Cardiac septum (tissue), 1 donor: ENCODE data around the gene ADAMTS4. TPM values are rescaled to one million over a fixed set of nuclear protein-coding genes. Genes with fewer than 3 reads are reported as not detected.
"Not testable (repeated sequence)": the region's sequence is repeated elsewhere in the genome, so short reads cannot be mapped to it uniquely, and the experiment has no call there.

Source experiments
- DNase-seq: peaks from one replicate; pipeline ENCODE4 v3.0.0-alpha.2; 2020; ENCODE audit warnings: low spot score
- intact Hi-C: fragments of 100-400 bp; cut with DNase I; formaldehyde crosslinking; loops from one replicate; pipeline ENCODE4 v1.14.0; 2022
- long read RNA-seq: library from polyadenylated mRNA; unstranded; transcript quantifications from one replicate; pipeline ENCODE4 v2.0.0, GENCODE V29; 2021
- total RNA-seq: library from RNA; stranded (reverse); fragmentation: NEBNext Ultra II Directional; extraction: Animal tissue kit (Norgen Biotek cat#: 25700); gene quantifications from one replicate; pipeline ENCODE4 v1.2.1, GENCODE V29; 2021
- donor health status: DM: no; HTN: no; CAD: no.

Gene ADAMTS4
- total RNA-seq, result 24.0 TPM
- long read RNA-seq, full-length matches to known transcripts, result 11 of 32 reads
- long read RNA-seq, partial matches to known transcripts, result 15 of 32 reads
- long read RNA-seq, other reads (novel, unspliced or antisense), result 6 of 32 reads

GRCh38 chr1:161198897-161199431, at the start of gene ADAMTS4:
Gene ADAMTS4, minus strand, starts transcription at chr1:161199054. Its CDS starts 427 bp downstream, at chr1:161198627.
- intact Hi-C loops, result loop anchor here (5.0 kb wide), 1 partner anchor 528 kb away; no protein-coding TSS in a partner anchor
- DNase-seq, result no peak

- DNase-seq, result no peak
- intact Hi-C loops, result no loop called here
These were observed 46.0 kb upstream of the ADAMTS4 start for GRCh38 chr1:161244888-161245287.

GRCh38 chr1:161242313-161242712, 43.5 kb upstream of the ADAMTS4 start:
- no peak for DNase-seq
- intact Hi-C loops, result no loop called here

- no peak for DNase-seq
- intact Hi-C loops, result no loop called here
These were observed 42.8 kb upstream of the ADAMTS4 start for GRCh38 chr1:161241682-161242081.

- intact Hi-C loops, result no loop called here
- DNase-seq, result no peak
These were observed 39.2 kb upstream of the ADAMTS4 start, which contains the start of gene NR1I3 for GRCh38 chr1:161238039-161238473. Gene NR1I3, minus strand, starts transcription at chr1:161238203. Its CDS starts 1,638 bp downstream, at chr1:161236565.

DNA sequence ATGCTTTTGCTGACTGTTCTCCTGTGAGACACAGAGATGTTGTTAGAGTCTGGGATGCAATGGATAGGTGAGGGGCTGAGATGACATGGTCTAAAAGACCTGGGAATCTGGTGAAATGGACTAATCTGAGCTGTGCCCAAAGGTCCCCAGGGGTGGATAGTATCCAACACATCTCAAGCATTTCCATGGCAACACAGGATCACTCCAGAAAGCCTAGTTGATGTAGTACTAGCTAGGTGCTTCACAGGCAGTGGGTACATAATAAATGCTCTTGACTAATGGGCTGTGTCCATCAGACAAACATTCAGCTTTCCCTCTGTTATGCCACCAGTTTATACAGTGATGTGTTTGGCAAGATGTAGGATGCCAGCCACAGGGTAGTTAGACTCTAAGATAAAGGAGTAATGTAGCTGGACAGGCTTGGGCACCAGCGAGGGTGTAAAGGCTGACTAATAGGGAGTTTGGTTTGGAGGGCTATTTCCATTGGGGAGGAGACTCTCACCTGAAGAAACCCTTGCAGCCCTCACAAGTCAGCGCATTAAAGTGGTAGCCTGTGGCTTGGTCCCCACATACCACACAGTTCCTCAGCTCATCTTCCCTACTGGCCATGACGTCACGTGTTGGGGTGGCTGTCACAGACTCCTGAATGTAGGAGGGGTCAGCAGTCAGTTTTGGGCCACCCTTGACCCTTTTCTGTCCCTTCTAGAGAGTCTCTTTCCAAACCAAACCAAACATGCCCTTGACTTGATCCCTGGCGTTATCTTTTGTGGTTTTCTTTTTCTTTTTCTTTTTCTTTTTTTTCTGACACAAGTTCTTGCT, 37.3 kb upstream of the ADAMTS4 start:
- DNase-seq, result no peak

GRCh38 chr1:161233102-161233501, 34.2 kb upstream of the ADAMTS4 start:
- DNase-seq, result no peak
- intact Hi-C loops, result no loop called here

More for the DNA sequence above, 37.3 kb upstream of the ADAMTS4 start:
- intact Hi-C loops, result no loop called here

- DNase-seq, result no peak
- intact Hi-C loops, result no loop called here
These were observed 31.9 kb upstream of the ADAMTS4 start for GRCh38 chr1:161230762-161231161.

DNA sequence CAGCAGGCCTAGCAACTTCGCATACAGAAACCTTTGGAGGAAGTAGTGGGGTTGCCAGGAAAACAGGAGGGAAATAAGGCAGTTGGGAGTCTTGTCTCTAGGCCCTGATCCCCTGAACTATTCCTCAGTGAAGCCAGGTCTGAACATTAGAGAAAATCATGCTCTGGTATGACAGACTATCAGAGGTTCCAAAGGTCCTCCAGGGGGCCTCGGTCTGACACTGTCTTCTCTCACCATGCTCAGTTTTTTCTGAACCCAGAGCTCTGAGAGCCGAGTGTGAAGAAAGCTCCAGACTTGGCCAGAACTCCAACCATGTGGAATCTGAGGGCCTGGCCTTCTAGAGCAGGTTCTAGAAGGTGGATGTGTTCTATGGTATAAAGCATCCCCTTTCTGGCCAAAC, 31.0 kb upstream of the ADAMTS4 start:
- no peak for DNase-seq
- intact Hi-C loops, result loop anchor here (5.0 to 10.0 kb wide), 2 partner anchors 152 to 515 kb away; partner anchors contain the start of gene DUSP12

DNA sequence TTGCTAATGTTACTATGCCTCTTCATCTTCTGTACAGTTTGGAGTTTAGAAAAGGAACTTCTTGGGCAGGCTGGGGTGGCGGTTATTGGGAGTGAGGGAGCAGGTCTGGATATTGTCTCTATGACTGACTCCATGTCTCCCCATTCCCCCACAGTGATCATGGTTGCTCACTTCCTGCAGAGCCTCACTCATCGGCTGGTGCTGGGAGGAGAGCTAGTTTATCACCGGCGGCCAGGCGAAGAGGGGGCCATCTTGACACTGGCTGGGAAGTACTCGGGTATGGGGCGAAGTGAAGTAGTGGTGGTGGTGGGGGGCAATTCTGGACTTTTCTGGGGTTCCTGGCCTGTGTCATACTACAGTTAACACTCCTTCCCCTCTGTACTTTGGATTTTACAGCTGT, 29.2 kb upstream of the ADAMTS4 start:
- intact Hi-C loops, result loop anchor here (5.0 to 10.0 kb wide), 2 partner anchors 154 to 517 kb away; partner anchors contain the start of gene DUSP12
- DNase-seq, result no peak

- peak; percentile 92 for DNase-seq
- intact Hi-C loops, result loop anchor here (5.0 to 10.0 kb wide), 2 partner anchors 155 to 517 kb away; partner anchors contain the start of gene DUSP12
These were observed 28.5 kb upstream of the ADAMTS4 start for GRCh38 chr1:161227196-161227871.

GRCh38 chr1:161226759-161227158, 27.9 kb upstream of the ADAMTS4 start:
- intact Hi-C loops, result loop anchor here (5.0 to 10.0 kb wide), 2 partner anchors 156 to 518 kb away; partner anchors contain the start of gene DUSP12

GRCh38 chr1:161226320-161226711, 27.5 kb upstream of the ADAMTS4 start:
- intact Hi-C loops, result loop anchor here (5.0 to 10.0 kb wide), 2 partner anchors 156 to 518 kb away; partner anchors contain the start of gene DUSP12
- no peak for DNase-seq

More at GRCh38 chr1:161226759-161227158, 27.9 kb upstream of the ADAMTS4 start:
- no peak for DNase-seq

- intact Hi-C loops, result loop anchor here (5.0 to 10.0 kb wide), 2 partner anchors 157 to 519 kb away; partner anchors contain the start of gene DUSP12
- peak; percentile 91 for DNase-seq
These were observed 26.9 kb upstream of the ADAMTS4 start, which contains the start of gene TOMM40L for GRCh38 chr1:161225534-161226319. Gene TOMM40L, plus strand, starts transcription at chr1:161226060. Its CDS starts 430 bp downstream, at chr1:161226490.

GRCh38 chr1:161225178-161225533, 26.3 kb upstream of the ADAMTS4 start:
- intact Hi-C loops, result loop anchor here (5.0 to 10.0 kb wide), 2 partner anchors 157 to 520 kb away; partner anchors contain the start of gene DUSP12

DNA sequence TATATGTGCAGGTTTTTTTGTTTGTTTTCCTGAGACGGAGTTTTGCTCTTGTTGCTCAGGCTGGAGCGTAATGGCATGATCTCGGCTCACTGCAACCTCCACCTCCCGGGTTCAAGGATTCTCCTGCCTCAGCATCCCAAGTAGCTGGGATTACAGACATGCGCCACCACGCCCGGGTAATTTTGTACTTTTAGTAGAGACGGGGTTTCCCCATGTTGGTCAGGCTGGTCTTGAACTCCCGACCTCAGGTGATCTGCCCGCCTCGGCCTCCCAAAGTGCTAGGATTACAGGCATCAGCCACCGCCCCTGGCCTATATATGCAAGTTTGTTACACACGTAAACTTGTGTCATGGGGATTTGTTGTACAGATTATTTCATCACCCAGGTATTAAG, 25.8 kb upstream of the ADAMTS4 start:
- intact Hi-C loops, result loop anchor here (5.0 to 10.0 kb wide), 2 partner anchors 158 to 520 kb away; partner anchors contain the start of gene DUSP12

More at GRCh38 chr1:161225178-161225533, 26.3 kb upstream of the ADAMTS4 start:
- DNase-seq, result no peak

DNA sequence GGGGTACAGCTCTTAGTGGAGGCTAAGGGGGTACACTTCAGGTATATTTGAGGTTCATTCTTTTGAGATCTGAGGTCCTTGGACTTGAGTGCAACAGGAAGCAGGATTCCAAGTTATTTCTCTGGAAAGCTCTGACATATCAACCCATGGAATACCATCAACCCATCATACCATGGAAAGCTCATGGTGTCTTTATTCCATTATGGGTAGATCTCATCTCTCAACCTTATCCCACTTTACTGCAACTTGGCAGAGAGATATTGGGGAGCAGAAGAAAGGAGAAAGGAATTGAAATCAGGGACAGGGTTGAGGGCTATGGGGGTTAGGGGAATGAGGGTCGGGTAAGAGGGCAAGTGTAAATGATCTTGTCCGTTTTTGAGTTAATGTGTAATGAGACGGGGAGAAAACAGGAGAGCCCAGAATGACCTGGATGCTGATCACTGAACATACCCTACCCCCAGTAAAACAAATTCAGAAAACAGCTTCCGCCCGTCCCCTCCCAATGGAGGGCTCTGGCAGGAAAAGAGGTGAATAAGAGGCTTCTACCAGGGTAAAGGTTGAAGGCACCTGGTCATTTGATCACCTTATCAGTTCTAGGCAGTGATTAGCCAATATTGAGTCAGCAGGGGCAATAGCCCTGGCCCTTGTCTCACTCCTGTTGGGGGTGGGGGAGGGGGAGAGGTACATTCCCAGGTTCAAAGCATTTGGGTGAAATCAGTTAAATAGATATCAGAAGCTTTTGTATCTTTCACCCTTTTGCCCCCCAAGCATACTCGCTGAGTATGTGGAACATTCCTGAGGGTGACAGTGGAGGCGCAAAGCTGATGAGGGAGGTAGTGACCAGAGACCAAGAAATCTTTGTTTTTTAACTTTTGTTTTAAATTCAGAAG, 25.2 kb upstream of the ADAMTS4 start:
- intact Hi-C loops, result loop anchor here (10.0 kb wide), 1 partner anchor 521 kb away; the partner anchor contains the start of gene DUSP12
- DNase-seq, result no peak

More for the DNA sequence above, 25.8 kb upstream of the ADAMTS4 start:
- not testable (repeated sequence) for DNase-seq
